ENCODE measurements around the gene SLC35A3. TPM values are rescaled to one million over a fixed set of nuclear protein-coding genes. Genes with fewer than 3 reads are reported as not detected.

Gene SLC35A3
- total and polyA plus RNA-seq, 10 of the 15 experiments (the other 5 are each of a cell fraction or from before 2014, with no cell fraction given) = 3.6 to 24.3 (median 15.4) TPM

DNA sequence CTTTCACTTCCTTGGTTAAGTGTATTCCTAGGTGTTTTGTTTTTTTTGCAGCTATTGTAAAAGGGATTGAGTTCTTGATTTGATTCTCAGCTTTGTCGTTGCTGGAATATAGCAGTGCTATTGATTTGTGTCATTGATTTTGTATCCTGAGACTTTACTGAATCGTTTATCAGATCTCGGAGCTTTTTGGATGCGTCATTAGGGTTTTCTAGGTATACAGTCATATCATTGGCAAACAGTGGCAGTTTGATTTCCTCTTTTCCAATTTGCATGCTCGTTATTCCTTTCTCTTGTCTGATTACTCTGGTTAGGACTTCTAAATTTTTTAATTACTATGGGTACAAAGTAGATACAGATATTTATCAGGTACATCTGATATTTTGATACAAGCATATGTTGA lies 75.4 kb downstream of the SLC35A3 start:
- ATAC-seq (no peak), FAIRE-seq (no peak), DNase-seq (ENCODE audit: low read depth, low spot score) (no peak)
- ChIA-PET SMC1A (ENCODE audit: uncharacterized antibody, unreplicated experiment) (no interaction called here), POLR2A (no interaction called here), RAD21 (ENCODE audit: unreplicated experiment) (no interaction called here), CTCF (interaction anchor here (0.9 kb wide), 1 partner anchor 16 kb away, joined by 3 read pairs; no protein-coding TSS in a partner anchor)
- Histone ChIP-seq H3K4me1 (ENCODE audit: control insufficient read depth, insufficient read depth, low read length) (peaks cover 27% of the 10 kb centered on the region), H3K79me2 (ENCODE audit: control insufficient read depth, insufficient read depth, low read length) (peaks cover 99% of the 10 kb centered on the region), H2AFZ (ENCODE audit: control insufficient read depth, low read depth, low read length) (no peak overlapping the region), H3K9ac (ENCODE audit: control insufficient read depth, insufficient read depth, low read length) (no peak overlapping the region), H4K20me1 (ENCODE audit: control insufficient read depth, insufficient read depth) (no peaks in the 10 kb centered on the region), H3K4me2 (ENCODE audit: control insufficient read depth, insufficient read depth) (peak overlapping the region; percentile 59; the same call in 1 of the 2 replicates), H3K9me3 (replicated peaks; ENCODE audit: control insufficient read depth, insufficient read depth, low read length) (peaks cover 6% of the 10 kb centered on the region; the same call in 2 of the 3 replicates), H3K4me3 (peak overlapping the region; percentile 8; the same call in 1 of the 2 replicates), H3K36me3 (ENCODE audit: control insufficient read depth in 2 of 2, insufficient read depth in 2 of 2, low read length in 1 of 2) (peaks cover 0 to 8% of the 10 kb centered on the region in 2 experiments; a peak in 3 of 4 replicates), H3K27me3 (replicated peaks in 1 of 2; ENCODE audit: control insufficient read depth in 2 of 2, insufficient read depth in 2 of 2, low read length in 1 of 2) (no peaks in the 10 kb centered on the region), H3K27ac (ENCODE audit: control insufficient read depth, insufficient read depth) (0 out of 2 replicates have a peak overlapping the region, but pooled peaks have one; percentile 1)
- 31% methylated on average over 5 of the region's 5 CpGs for WGBS (ENCODE audit: insufficient coverage, insufficient replicate concordance, low lambda C conversion rate, missing lambda C conversion rate)
- intact Hi-C loops (cut with micrococcal nuclease; ENCODE audit: unreplicated experiment) = no loop called here
- TF ChIP-seq SPI1 (IDR thresholded peaks at IDR 0.05; ENCODE audit: borderline replicate concordance, insufficient read depth, low read depth, low read length) = peak; percentile 12; the same call in 1 of the 2 replicates
- TF ChIP-seq MXI1 (IDR thresholded peaks at IDR 0.05; ENCODE audit: low read depth, low read length) = no peak
- TF ChIP-seq NBN (IDR thresholded peaks at IDR 0.05) = no peak
- TF ChIP-seq, protein P1, sequence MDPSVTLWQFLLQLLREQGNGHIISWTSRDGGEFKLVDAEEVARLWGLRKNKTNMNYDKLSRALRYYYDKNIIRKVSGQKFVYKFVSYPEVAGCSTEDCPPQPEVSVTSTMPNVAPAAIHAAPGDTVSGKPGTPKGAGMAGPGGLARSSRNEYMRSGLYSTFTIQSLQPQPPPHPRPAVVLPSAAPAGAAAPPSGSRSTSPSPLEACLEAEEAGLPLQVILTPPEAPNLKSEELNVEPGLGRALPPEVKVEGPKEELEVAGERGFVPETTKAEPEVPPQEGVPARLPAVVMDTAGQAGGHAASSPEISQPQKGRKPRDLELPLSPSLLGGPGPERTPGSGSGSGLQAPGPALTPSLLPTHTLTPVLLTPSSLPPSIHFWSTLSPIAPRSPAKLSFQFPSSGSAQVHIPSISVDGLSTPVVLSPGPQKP (IDR thresholded peaks at IDR 0.05; ENCODE audit: low read depth, low read length) = no peak
- TF ChIP-seq ATF7 (IDR thresholded peaks at IDR 0.05; ENCODE audit: low read depth) = no peak
- TF ChIP-seq, protein P2, sequence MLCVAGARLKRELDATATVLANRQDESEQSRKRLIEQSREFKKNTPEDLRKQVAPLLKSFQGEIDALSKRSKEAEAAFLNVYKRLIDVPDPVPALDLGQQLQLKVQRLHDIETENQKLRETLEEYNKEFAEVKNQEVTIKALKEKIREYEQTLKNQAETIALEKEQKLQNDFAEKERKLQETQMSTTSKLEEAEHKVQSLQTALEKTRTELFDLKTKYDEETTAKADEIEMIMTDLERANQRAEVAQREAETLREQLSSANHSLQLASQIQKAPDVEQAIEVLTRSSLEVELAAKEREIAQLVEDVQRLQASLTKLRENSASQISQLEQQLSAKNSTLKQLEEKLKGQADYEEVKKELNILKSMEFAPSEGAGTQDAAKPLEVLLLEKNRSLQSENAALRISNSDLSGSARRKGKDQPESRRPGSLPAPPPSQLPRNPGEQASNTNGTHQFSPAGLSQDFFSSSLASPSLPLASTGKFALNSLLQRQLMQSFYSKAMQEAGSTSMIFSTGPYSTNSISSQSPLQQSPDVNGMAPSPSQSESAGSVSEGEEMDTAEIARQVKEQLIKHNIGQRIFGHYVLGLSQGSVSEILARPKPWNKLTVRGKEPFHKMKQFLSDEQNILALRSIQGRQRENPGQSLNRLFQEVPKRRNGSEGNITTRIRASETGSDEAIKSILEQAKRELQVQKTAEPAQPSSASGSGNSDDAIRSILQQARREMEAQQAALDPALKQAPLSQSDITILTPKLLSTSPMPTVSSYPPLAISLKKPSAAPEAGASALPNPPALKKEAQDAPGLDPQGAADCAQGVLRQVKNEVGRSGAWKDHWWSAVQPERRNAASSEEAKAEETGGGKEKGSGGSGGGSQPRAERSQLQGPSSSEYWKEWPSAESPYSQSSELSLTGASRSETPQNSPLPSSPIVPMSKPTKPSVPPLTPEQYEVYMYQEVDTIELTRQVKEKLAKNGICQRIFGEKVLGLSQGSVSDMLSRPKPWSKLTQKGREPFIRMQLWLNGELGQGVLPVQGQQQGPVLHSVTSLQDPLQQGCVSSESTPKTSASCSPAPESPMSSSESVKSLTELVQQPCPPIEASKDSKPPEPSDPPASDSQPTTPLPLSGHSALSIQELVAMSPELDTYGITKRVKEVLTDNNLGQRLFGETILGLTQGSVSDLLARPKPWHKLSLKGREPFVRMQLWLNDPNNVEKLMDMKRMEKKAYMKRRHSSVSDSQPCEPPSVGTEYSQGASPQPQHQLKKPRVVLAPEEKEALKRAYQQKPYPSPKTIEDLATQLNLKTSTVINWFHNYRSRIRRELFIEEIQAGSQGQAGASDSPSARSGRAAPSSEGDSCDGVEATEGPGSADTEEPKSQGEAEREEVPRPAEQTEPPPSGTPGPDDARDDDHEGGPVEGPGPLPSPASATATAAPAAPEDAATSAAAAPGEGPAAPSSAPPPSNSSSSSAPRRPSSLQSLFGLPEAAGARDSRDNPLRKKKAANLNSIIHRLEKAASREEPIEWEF (IDR thresholded peaks at IDR 0.05; ENCODE audit: insufficient replicate concordance, low read depth, low read length) = no peak
- no peak for TF ChIP-seq NFXL1 (IDR thresholded peaks at IDR 0.05; ENCODE audit: borderline replicate concordance)
- in situ Hi-C loops (cut with MboI) = no loop called here
- BruUV-seq (replicated peaks) = TSS peak; percentile 5
